Liver (tissue), 3 donors: ENCODE data around the gene LGALS4.
A peak's percentile ranks its signal among the peaks of the same experiment; 100 is the strongest.

Experiments used
- EGR1 ChIP-seq, 2 donors: IDR thresholded peaks; 2 replicates each; pipeline ENCODE4 v1.6.1; 2016 to 2018; ENCODE audit warnings: antibody characterized with exemption in 2 of 2, low read depth in 2 of 2
- GABPA ChIP-seq, 2 donors: IDR thresholded peaks in 1 of 2; conservative IDR thresholded peaks in 1 of 2; 2 replicates each; pipeline ENCODE4 v1.6.1; 2016; ENCODE audit warnings: antibody characterized with exemption in 2 of 2, mild to moderate bottlenecking in 1 of 2, moderate library complexity in 1 of 2
- RAD21 ChIP-seq, 2 donors: IDR thresholded peaks; 2 replicates each; pipeline ENCODE4 v1.6.1; 2016; ENCODE audit warnings: antibody characterized with exemption in 2 of 2, mild to moderate bottlenecking in 2 of 2
- RXRA ChIP-seq, 2 donors: IDR thresholded peaks; 2 replicates each; pipeline ENCODE4 v1.6.1; 2017 to 2018; ENCODE audit warnings: antibody characterized with exemption in 2 of 2, mild to moderate bottlenecking in 1 of 2
- TAF1 ChIP-seq: conservative IDR thresholded peaks from 2 replicates; pipeline ENCODE4 v1.6.1; 2016; ENCODE audit warnings: antibody characterized with exemption, mild to moderate bottlenecking
- YY1 ChIP-seq: IDR thresholded peaks from 2 replicates; pipeline ENCODE4 v1.6.1; 2016; ENCODE audit warnings: antibody characterized with exemption, mild to moderate bottlenecking
- TF ChIP-seq, protein P1 (sequence below): fragments of 150-350 bp; IDR thresholded peaks from 2 replicates; pipeline ENCODE4 v1.5.1; 2017; ENCODE audit warnings: improper control_type of control experiment, low read depth, low read length; ENCODE audit not compliant: missing input control
- TF ChIP-seq, protein P2 (sequence below): IDR thresholded peaks from 2 replicates; pipeline ENCODE4 v1.6.1; 2016; ENCODE audit warnings: antibody characterized with exemption, mild to moderate bottlenecking
- TF ChIP-seq, protein P3 (sequence below): IDR thresholded peaks from 2 replicates; pipeline ENCODE4 v1.6.1; 2016; ENCODE audit warnings: antibody characterized with exemption
- TF ChIP-seq, protein P4 (sequence below): IDR thresholded peaks from 2 replicates; pipeline ENCODE4 v1.6.1; 2016; ENCODE audit warnings: antibody characterized with exemption
- donor health status: healthy.
- donor health status: healthy.

DNA sequence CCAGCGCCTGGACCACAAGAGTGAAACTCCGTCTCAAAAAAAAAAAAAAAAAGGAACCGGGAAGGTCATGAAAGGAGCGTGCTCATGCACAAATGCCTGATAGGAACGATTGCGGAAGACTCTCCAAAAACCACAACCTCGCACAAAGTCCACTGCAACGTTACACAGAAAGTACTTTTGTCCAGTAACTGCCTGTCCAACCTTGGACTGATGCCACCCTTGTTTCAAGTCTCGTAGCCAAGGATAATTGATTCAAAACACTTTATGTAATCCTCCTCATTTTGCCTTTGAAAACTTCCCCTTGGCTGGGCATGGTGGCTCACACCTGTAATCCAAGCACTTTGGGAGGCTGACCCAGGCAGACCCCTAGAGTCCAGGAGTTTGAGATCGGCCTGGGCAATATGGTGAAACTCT is 53.1 kb downstream of the LGALS4 start:
- TF ChIP-seq, protein P1, sequence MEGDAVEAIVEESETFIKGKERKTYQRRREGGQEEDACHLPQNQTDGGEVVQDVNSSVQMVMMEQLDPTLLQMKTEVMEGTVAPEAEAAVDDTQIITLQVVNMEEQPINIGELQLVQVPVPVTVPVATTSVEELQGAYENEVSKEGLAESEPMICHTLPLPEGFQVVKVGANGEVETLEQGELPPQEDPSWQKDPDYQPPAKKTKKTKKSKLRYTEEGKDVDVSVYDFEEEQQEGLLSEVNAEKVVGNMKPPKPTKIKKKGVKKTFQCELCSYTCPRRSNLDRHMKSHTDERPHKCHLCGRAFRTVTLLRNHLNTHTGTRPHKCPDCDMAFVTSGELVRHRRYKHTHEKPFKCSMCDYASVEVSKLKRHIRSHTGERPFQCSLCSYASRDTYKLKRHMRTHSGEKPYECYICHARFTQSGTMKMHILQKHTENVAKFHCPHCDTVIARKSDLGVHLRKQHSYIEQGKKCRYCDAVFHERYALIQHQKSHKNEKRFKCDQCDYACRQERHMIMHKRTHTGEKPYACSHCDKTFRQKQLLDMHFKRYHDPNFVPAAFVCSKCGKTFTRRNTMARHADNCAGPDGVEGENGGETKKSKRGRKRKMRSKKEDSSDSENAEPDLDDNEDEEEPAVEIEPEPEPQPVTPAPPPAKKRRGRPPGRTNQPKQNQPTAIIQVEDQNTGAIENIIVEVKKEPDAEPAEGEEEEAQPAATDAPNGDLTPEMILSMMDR: no peak
- peak; percentile 91 for TF ChIP-seq YY1
- TF ChIP-seq RXRA (IDR thresholded peaks at IDR 0.05): peak; percentile 92 to 97
- peak in 1 of 2 donors; percentile 59 for TF ChIP-seq GABPA (IDR thresholded peaks at IDR 0.05 in 1 of 2, conservative IDR thresholded peaks at IDR 0.05 in 1 of 2)
- TF ChIP-seq EGR1 (IDR thresholded peaks at IDR 0.05; ENCODE audit: low read depth in 2 of 2): peak; percentile 14 to 69
- TF ChIP-seq, protein P2, sequence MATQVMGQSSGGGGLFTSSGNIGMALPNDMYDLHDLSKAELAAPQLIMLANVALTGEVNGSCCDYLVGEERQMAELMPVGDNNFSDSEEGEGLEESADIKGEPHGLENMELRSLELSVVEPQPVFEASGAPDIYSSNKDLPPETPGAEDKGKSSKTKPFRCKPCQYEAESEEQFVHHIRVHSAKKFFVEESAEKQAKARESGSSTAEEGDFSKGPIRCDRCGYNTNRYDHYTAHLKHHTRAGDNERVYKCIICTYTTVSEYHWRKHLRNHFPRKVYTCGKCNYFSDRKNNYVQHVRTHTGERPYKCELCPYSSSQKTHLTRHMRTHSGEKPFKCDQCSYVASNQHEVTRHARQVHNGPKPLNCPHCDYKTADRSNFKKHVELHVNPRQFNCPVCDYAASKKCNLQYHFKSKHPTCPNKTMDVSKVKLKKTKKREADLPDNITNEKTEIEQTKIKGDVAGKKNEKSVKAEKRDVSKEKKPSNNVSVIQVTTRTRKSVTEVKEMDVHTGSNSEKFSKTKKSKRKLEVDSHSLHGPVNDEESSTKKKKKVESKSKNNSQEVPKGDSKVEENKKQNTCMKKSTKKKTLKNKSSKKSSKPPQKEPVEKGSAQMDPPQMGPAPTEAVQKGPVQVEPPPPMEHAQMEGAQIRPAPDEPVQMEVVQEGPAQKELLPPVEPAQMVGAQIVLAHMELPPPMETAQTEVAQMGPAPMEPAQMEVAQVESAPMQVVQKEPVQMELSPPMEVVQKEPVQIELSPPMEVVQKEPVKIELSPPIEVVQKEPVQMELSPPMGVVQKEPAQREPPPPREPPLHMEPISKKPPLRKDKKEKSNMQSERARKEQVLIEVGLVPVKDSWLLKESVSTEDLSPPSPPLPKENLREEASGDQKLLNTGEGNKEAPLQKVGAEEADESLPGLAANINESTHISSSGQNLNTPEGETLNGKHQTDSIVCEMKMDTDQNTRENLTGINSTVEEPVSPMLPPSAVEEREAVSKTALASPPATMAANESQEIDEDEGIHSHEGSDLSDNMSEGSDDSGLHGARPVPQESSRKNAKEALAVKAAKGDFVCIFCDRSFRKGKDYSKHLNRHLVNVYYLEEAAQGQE: peak; percentile 79
- TF ChIP-seq, protein P3, sequence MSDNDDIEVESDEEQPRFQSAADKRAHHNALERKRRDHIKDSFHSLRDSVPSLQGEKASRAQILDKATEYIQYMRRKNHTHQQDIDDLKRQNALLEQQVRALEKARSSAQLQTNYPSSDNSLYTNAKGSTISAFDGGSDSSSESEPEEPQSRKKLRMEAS: peak; percentile 87
- TF ChIP-seq, protein P4, sequence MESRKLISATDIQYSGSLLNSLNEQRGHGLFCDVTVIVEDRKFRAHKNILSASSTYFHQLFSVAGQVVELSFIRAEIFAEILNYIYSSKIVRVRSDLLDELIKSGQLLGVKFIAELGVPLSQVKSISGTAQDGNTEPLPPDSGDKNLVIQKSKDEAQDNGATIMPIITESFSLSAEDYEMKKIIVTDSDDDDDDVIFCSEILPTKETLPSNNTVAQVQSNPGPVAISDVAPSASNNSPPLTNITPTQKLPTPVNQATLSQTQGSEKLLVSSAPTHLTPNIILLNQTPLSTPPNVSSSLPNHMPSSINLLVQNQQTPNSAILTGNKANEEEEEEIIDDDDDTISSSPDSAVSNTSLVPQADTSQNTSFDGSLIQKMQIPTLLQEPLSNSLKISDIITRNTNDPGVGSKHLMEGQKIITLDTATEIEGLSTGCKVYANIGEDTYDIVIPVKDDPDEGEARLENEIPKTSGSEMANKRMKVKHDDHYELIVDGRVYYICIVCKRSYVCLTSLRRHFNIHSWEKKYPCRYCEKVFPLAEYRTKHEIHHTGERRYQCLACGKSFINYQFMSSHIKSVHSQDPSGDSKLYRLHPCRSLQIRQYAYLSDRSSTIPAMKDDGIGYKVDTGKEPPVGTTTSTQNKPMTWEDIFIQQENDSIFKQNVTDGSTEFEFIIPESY: peak; percentile 95
- TF ChIP-seq RAD21 (IDR thresholded peaks at IDR 0.05): peak; percentile 57 to 65
- TF ChIP-seq TAF1: peak; percentile 23
